ENCODE data around the gene HORMAD2. TPM values are rescaled to one million over a fixed set of nuclear protein-coding genes. Genes with fewer than 3 reads are reported as not detected.

HORMAD2 gene
- total and polyA plus RNA-seq, 7 experiments from 2014 or later: 0.34 TPM; not detected in 6

DNA sequence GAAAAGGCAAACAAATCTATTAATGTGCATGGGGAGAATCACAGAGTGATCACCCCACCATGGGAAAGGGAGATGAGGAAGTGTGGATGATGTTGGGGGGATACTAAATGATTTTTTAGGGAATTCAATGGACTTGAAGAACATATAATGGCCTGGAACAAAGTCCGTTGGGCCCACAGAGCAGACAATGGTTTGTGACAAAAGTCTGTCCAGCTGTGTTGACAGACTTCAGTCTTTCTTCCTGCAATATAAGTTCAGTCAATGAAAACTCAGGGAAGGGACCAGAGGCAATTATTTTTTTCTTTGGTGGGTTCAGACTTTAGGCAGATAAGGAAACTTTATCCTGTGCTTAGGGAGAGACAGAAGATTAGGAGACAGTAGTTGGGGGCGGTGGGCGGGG lies 18.0 kb upstream of the HORMAD2 start:
- H3K36me3 Mint-ChIP-seq: peaks cover 0 to 21% (median 6%) of the 10 kb centered on the region in 5 donors
- Histone ChIP-seq H3K9me3 (ENCODE audit: control insufficient read depth in 2 of 3, low read length in 3 of 3) (peaks cover 0 to 14% (median 0%) of the 10 kb centered on the region in 3 experiments), H3K4me3 (ENCODE audit: low read length) (no peak overlapping the region), H3K36me3 (ENCODE audit: control insufficient read depth in 2 of 3, insufficient read depth in 3 of 3, low read length in 3 of 3) (no peaks in the 10 kb centered on the region), H3K4me1 (ENCODE audit: control insufficient read depth in 2 of 2, insufficient read depth in 2 of 2, low read length in 2 of 2) (no peaks in the 10 kb centered on the region), H3K27ac (ENCODE audit: low read depth, low read length) (no peak overlapping the region), H3K27me3 (ENCODE audit: control insufficient read depth in 2 of 2, insufficient read depth in 2 of 2, low read length in 2 of 2) (no peaks in the 10 kb centered on the region)
- H3K9me3 Mint-ChIP-seq: peaks cover 8 to 59% (median 25%) of the 10 kb centered on the region in 11 donors
- intact Hi-C loops (cut with micrococcal nuclease): no loop called here
- H3K4me3 Mint-ChIP-seq: no peak overlapping the region
- ChIA-PET POLR2A (no interaction called here), CTCF (no interaction called here)
- no peaks in the 10 kb centered on the region for H3K4me1 Mint-ChIP-seq
- ATAC-seq: no peak
- H3K27me3 Mint-ChIP-seq: peaks cover 0 to 27% (median 18%) of the 10 kb centered on the region in 5 donors
- DNase-seq: no peak
- no peak overlapping the region for H3K27ac Mint-ChIP-seq

GRCh38 chr22:30062950-30063349 lies 17.3 kb upstream of the HORMAD2 start:
- peaks cover 0 to 24% (median 17%) of the 10 kb centered on the region in 5 donors for H3K27me3 Mint-ChIP-seq
- DNase-seq: no peak
- CTCF ChIA-PET: no interaction called here
- POLR2A ChIA-PET: no interaction called here
- H3K4me1 Mint-ChIP-seq: no peaks in the 10 kb centered on the region
- peaks cover 0 to 10% (median 0%) of the 10 kb centered on the region in 3 experiments for H3K9me3 ChIP-seq (ENCODE audit: control insufficient read depth in 2 of 3, low read length in 3 of 3)
- H3K4me3 Mint-ChIP-seq: no peak overlapping the region
- H3K36me3 ChIP-seq (ENCODE audit: control insufficient read depth in 2 of 3, insufficient read depth in 3 of 3, low read length in 3 of 3): no peaks in the 10 kb centered on the region
- ATAC-seq: no peak
- H3K27ac Mint-ChIP-seq: no peak overlapping the region
- H3K27ac ChIP-seq (ENCODE audit: low read depth, low read length): no peak overlapping the region
- H3K4me1 ChIP-seq (ENCODE audit: control insufficient read depth in 2 of 2, insufficient read depth in 2 of 2, low read length in 2 of 2): no peaks in the 10 kb centered on the region
- intact Hi-C loops (cut with micrococcal nuclease): no loop called here
- H3K27me3 ChIP-seq (ENCODE audit: control insufficient read depth in 2 of 2, insufficient read depth in 2 of 2, low read length in 2 of 2): no peaks in the 10 kb centered on the region
- no peak overlapping the region for H3K4me3 ChIP-seq (ENCODE audit: low read length)
- H3K36me3 Mint-ChIP-seq: peaks cover 0 to 18% (median 6%) of the 10 kb centered on the region in 5 donors
- peaks cover 8 to 55% (median 22%) of the 10 kb centered on the region in 11 donors for H3K9me3 Mint-ChIP-seq

DNA sequence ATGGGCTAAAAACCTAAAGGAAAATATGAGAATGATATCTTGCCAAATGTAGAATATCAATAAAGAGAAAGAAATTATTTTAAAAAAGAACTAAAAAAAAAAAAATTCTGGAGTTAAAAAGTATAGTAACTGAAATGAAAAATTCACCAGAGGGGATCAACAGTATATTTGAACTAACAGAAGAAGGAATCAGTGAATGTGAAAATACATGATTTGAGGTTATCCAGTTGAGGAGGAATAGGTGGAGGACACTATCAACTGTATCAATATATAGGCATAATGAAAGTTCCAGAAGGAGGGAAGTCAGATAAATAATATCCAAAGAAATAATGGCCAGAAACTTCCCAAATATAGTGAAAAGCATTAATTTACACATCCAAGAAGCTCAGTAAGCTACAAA lies 16.1 kb upstream of the HORMAD2 start:
- peaks cover 8 to 43% (median 16%) of the 10 kb centered on the region in 11 donors for H3K9me3 Mint-ChIP-seq
- H3K4me3 Mint-ChIP-seq: no peak overlapping the region
- peaks cover 0 to 16% (median 6%) of the 10 kb centered on the region in 5 donors for H3K36me3 Mint-ChIP-seq
- ATAC-seq (no peak), DNase-seq (no peak)
- Histone ChIP-seq H3K27me3 (ENCODE audit: control insufficient read depth in 2 of 2, insufficient read depth in 2 of 2, low read length in 2 of 2) (no peaks in the 10 kb centered on the region), H3K9me3 (ENCODE audit: control insufficient read depth in 2 of 3, low read length in 3 of 3) (peaks cover 0 to 10% (median 0%) of the 10 kb centered on the region in 3 experiments), H3K27ac (ENCODE audit: low read depth, low read length) (no peak overlapping the region), H3K4me1 (ENCODE audit: control insufficient read depth in 2 of 2, insufficient read depth in 2 of 2, low read length in 2 of 2) (no peaks in the 10 kb centered on the region), H3K36me3 (ENCODE audit: control insufficient read depth in 2 of 3, insufficient read depth in 3 of 3, low read length in 3 of 3) (no peaks in the 10 kb centered on the region), H3K4me3 (ENCODE audit: low read length) (no peak overlapping the region)
- ChIA-PET POLR2A (interaction anchor here (0.6 kb wide), 1 partner anchor 64 kb away, joined by 4 read pairs; no protein-coding TSS in a partner anchor), CTCF (no interaction called here)
- no peak overlapping the region for H3K27ac Mint-ChIP-seq
- intact Hi-C loops (cut with micrococcal nuclease): no loop called here
- peaks cover 0 to 24% (median 17%) of the 10 kb centered on the region in 5 donors for H3K27me3 Mint-ChIP-seq
- H3K4me1 Mint-ChIP-seq: no peaks in the 10 kb centered on the region

DNA sequence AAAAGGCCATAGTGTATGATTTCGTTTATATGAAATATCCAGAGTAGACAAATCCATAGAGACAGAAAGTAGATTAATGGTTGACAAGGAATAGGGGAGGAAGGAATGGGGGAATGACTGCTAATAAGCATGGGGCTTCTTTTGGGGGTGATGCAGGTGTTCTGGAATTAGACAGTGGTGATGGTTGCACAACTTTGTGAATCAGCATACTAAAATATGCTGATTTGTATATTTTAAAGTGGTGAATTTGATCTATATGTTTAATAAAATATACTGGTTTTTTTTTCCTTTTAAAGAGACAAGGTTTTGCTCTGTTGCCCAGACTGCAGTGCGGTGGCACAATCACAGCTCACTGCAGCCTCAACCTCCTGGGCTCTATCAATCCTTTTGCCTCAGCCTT lies 6.5 kb upstream of the HORMAD2 start:
- Histone ChIP-seq H3K27me3 (ENCODE audit: control insufficient read depth in 2 of 2, insufficient read depth in 2 of 2, low read length in 2 of 2) (no peaks in the 10 kb centered on the region), H3K27ac (ENCODE audit: low read depth, low read length) (no peak overlapping the region), H3K4me3 (ENCODE audit: low read length) (no peak overlapping the region), H3K4me1 (ENCODE audit: control insufficient read depth in 2 of 2, insufficient read depth in 2 of 2, low read length in 2 of 2) (no peaks in the 10 kb centered on the region), H3K36me3 (ENCODE audit: control insufficient read depth in 2 of 3, insufficient read depth in 3 of 3, low read length in 3 of 3) (no peaks in the 10 kb centered on the region), H3K9me3 (ENCODE audit: control insufficient read depth in 2 of 3, low read length in 3 of 3) (no peaks in the 10 kb centered on the region)
- ChIA-PET CTCF (no interaction called here), POLR2A (no interaction called here)
- peaks cover 0 to 2% (median 0%) of the 10 kb centered on the region in 5 donors for H3K36me3 Mint-ChIP-seq
- ATAC-seq (no peak), DNase-seq (no peak)
- H3K9me3 Mint-ChIP-seq: peaks cover 0 to 2% (median 0%) of the 10 kb centered on the region in 11 donors
- peaks cover 0 to 40% (median 16%) of the 10 kb centered on the region in 5 donors for H3K27me3 Mint-ChIP-seq
- H3K4me3 Mint-ChIP-seq: no peak overlapping the region
- no peak overlapping the region for H3K27ac Mint-ChIP-seq
- intact Hi-C loops (cut with micrococcal nuclease): no loop called here
- H3K4me1 Mint-ChIP-seq: peaks cover 3 to 12% (median 8%) of the 10 kb centered on the region in 7 donors

DNA sequence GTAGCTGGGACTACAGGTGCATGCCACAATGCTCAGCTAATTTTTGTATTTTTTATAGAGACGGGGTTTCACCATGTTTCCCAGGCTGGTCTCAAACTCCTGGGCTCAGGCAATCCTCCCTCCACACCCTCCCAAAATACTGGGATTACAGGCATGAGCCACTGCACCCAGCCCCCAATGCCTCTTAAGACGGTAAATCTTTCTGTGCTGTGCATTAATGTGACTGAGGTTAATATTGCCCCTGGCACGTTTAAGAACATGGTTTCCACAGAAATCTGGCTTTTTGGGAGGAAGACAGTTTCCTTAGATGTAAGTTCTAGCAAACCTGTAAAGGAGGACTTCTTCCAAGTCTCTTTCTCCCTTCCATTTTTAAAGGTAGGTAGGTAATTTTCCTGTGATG lies 6.1 kb upstream of the HORMAD2 start:
- ATAC-seq: no peak

GRCh38 chr22:30074994-30075393 lies 5.3 kb upstream of the HORMAD2 start:
- DNase-seq (no peak), ATAC-seq (no peak)
- ChIA-PET CTCF (no interaction called here), POLR2A (no interaction called here)
- H3K36me3 ChIP-seq (ENCODE audit: control insufficient read depth in 2 of 3, insufficient read depth in 3 of 3, low read length in 3 of 3): no peaks in the 10 kb centered on the region
- Mint-ChIP-seq H3K9me3 (peaks cover 0 to 3% (median 0%) of the 10 kb centered on the region in 11 donors), H3K4me3 (no peak overlapping the region), H3K27me3 (peaks cover 0 to 37% (median 16%) of the 10 kb centered on the region in 5 donors), H3K4me1 (peaks cover 6 to 18% (median 14%) of the 10 kb centered on the region in 7 donors), H3K36me3 (peaks cover 0 to 2% (median 0%) of the 10 kb centered on the region in 5 donors), H3K27ac (no peak overlapping the region)
- H3K9me3 ChIP-seq (ENCODE audit: control insufficient read depth in 2 of 3, low read length in 3 of 3): no peaks in the 10 kb centered on the region
- no peaks in the 10 kb centered on the region for H3K4me1 ChIP-seq (ENCODE audit: control insufficient read depth in 2 of 2, insufficient read depth in 2 of 2, low read length in 2 of 2)
- no peak overlapping the region for H3K27ac ChIP-seq (ENCODE audit: low read depth, low read length)
- intact Hi-C loops (cut with micrococcal nuclease): no loop called here
- H3K27me3 ChIP-seq (ENCODE audit: control insufficient read depth in 2 of 2, insufficient read depth in 2 of 2, low read length in 2 of 2): no peaks in the 10 kb centered on the region
- H3K4me3 ChIP-seq (ENCODE audit: low read length): no peak overlapping the region

More for the DNA sequence above, 6.1 kb upstream of the HORMAD2 start:
- Histone ChIP-seq H3K4me1 (ENCODE audit: control insufficient read depth in 2 of 2, insufficient read depth in 2 of 2, low read length in 2 of 2) (no peaks in the 10 kb centered on the region), H3K4me3 (ENCODE audit: low read length) (no peak overlapping the region), H3K27ac (ENCODE audit: low read depth, low read length) (no peak overlapping the region), H3K9me3 (ENCODE audit: control insufficient read depth in 2 of 3, low read length in 3 of 3) (no peaks in the 10 kb centered on the region), H3K27me3 (ENCODE audit: control insufficient read depth in 2 of 2, insufficient read depth in 2 of 2, low read length in 2 of 2) (no peaks in the 10 kb centered on the region), H3K36me3 (ENCODE audit: control insufficient read depth in 2 of 3, insufficient read depth in 3 of 3, low read length in 3 of 3) (no peaks in the 10 kb centered on the region)
- DNase-seq: no peak
- no peak overlapping the region for H3K27ac Mint-ChIP-seq
- peaks cover 0 to 2% (median 0%) of the 10 kb centered on the region in 5 donors for H3K36me3 Mint-ChIP-seq
- peaks cover 0 to 40% (median 16%) of the 10 kb centered on the region in 5 donors for H3K27me3 Mint-ChIP-seq
- H3K9me3 Mint-ChIP-seq: peaks cover 0 to 3% (median 0%) of the 10 kb centered on the region in 11 donors
- CTCF ChIA-PET: no interaction called here
- intact Hi-C loops (cut with micrococcal nuclease): no loop called here
- POLR2A ChIA-PET: no interaction called here
- no peak overlapping the region for H3K4me3 Mint-ChIP-seq
- H3K4me1 Mint-ChIP-seq: peaks cover 6 to 16% (median 12%) of the 10 kb centered on the region in 7 donors

GRCh38 chr22:30077279-30077880 lies 2.9 kb upstream of the HORMAD2 start:
- H3K36me3 Mint-ChIP-seq: peaks cover 0 to 2% (median 0%) of the 10 kb centered on the region in 5 donors
- H3K27ac ChIP-seq (ENCODE audit: low read depth, low read length): no peak overlapping the region
- H3K9me3 ChIP-seq (ENCODE audit: control insufficient read depth in 2 of 3, low read length in 3 of 3): no peaks in the 10 kb centered on the region
- H3K4me3 Mint-ChIP-seq: no peak overlapping the region
- peaks cover 0 to 3% (median 0%) of the 10 kb centered on the region in 11 donors for H3K9me3 Mint-ChIP-seq
- ChIA-PET CTCF (no interaction called here), POLR2A (interaction anchor here (1.0 to 1.1 kb wide), 2 partner anchors 10 to 452 kb away, joined by 3 to 5 read pairs; no protein-coding TSS in a partner anchor)
- ATAC-seq: no peak
- no peak for DNase-seq
- H3K27me3 ChIP-seq (ENCODE audit: control insufficient read depth in 2 of 2, insufficient read depth in 2 of 2, low read length in 2 of 2): no peaks in the 10 kb centered on the region
- H3K4me1 Mint-ChIP-seq: peaks cover 6 to 18% (median 14%) of the 10 kb centered on the region in 7 donors
- no peak overlapping the region for H3K4me3 ChIP-seq (ENCODE audit: low read length)
- H3K4me1 ChIP-seq (ENCODE audit: control insufficient read depth in 2 of 2, insufficient read depth in 2 of 2, low read length in 2 of 2): no peaks in the 10 kb centered on the region
- H3K27ac Mint-ChIP-seq: peak overlapping the region in 3 of 9 donors; percentile 3 to 88 (median 63)
- no peaks in the 10 kb centered on the region for H3K36me3 ChIP-seq (ENCODE audit: control insufficient read depth in 2 of 3, insufficient read depth in 3 of 3, low read length in 3 of 3)
- intact Hi-C loops (cut with micrococcal nuclease): no loop called here
- H3K27me3 Mint-ChIP-seq: peaks cover 0 to 32% (median 16%) of the 10 kb centered on the region in 5 donors
